DOHH2 (cell line): ENCODE results near the gene SLC12A8.

Experiments used
- H3F3A ChIP-seq: fragments of 200-600 bp; sonication (generic), shearing (Covaris generic); 2 replicates; pipeline ENCODE4 v1.6.0; 2016; ENCODE audit warnings: antibody characterized with exemption, mild to moderate bottlenecking; ENCODE audit not compliant: control insufficient read depth, insufficient read depth
- H3K27ac ChIP-seq: fragments of 200-600 bp; sonication (generic); 2 replicates; pipeline ENCODE4 v1.5.1; 2014; ENCODE audit warnings: low read depth, mild to moderate bottlenecking, low read length, moderate library complexity
- H3K27me3 ChIP-seq: fragments of 200-600 bp; sonication (generic); 2 replicates; pipeline ENCODE4 v1.6.1; 2014; ENCODE audit warnings: mild to moderate bottlenecking, low read length, mixed read lengths; ENCODE audit not compliant: control insufficient read depth
- H3K36me3 ChIP-seq: fragments of 200-600 bp; sonication (generic); 2 replicates; pipeline ENCODE4 v1.6.1; 2014; ENCODE audit warnings: mild to moderate bottlenecking, low read length, moderate library complexity, mixed read lengths; ENCODE audit not compliant: control insufficient read depth
- H3K4me1 ChIP-seq: fragments of 200-600 bp; sonication (generic); 2 replicates; pipeline ENCODE4 v1.6.1; 2014; ENCODE audit warnings: mild to moderate bottlenecking, low read length, mixed read lengths; ENCODE audit not compliant: control insufficient read depth
- H3K4me2 ChIP-seq: fragments of 200-600 bp; sonication (generic); 2 replicates; pipeline ENCODE4 v1.6.0; 2014; ENCODE audit warnings: mild to moderate bottlenecking, low read length, moderate library complexity
- H3K4me3 ChIP-seq: fragments of 200-600 bp; sonication (generic); 2 replicates; pipeline ENCODE4 v1.5.1; 2014; ENCODE audit warnings: mild to moderate bottlenecking, low read length, mixed read lengths
- H3K79me2 ChIP-seq: fragments of 200-600 bp; sonication (generic); 2 replicates; pipeline ENCODE4 v1.6.1; 2014; ENCODE audit warnings: mild to moderate bottlenecking, low read length, mixed read lengths; ENCODE audit not compliant: control insufficient read depth
- H3K9me2 ChIP-seq: fragments of 200-600 bp; sonication (generic); replicated peaks from 2 replicates; pipeline ENCODE4 v1.6.1; 2014; ENCODE audit warnings: mild to moderate bottlenecking, low read length, mixed read lengths; ENCODE audit not compliant: control insufficient read depth
- H3K9me3 ChIP-seq: fragments of 200-600 bp; sonication (generic); 2 replicates; pipeline ENCODE4 v1.6.1; 2014; ENCODE audit warnings: antibody characterized with exemption, low read length, mixed read lengths; ENCODE audit not compliant: control insufficient read depth, insufficient read depth
- H4K20me1 ChIP-seq: fragments of 200-600 bp; sonication (generic); 2 replicates; pipeline ENCODE4 v1.6.0; 2014; ENCODE audit warnings: low read depth, mild to moderate bottlenecking, antibody characterized with exemption, low read length, moderate library complexity; ENCODE audit not compliant: control insufficient read depth, insufficient read depth
- EZH2phosphoT487 ChIP-seq: fragments of 200-600 bp; sonication (generic); IDR thresholded peaks from 2 replicates; pipeline ENCODE4 v1.6.1; 2017; ENCODE audit warnings: borderline replicate concordance, mild to moderate bottlenecking, antibody characterized with exemption, low read length, moderate library complexity, mixed read lengths
- TF ChIP-seq, protein P1 (sequence below): fragments of 200-600 bp; sonication (generic); IDR thresholded peaks from one replicate; pipeline ENCODE4 v1.5.1; 2014; ENCODE audit warnings: antibody characterized with exemption, mild to moderate bottlenecking, low read depth, low read length; ENCODE audit not compliant: poor library complexity, severe bottlenecking

Gene SLC12A8

DNA sequence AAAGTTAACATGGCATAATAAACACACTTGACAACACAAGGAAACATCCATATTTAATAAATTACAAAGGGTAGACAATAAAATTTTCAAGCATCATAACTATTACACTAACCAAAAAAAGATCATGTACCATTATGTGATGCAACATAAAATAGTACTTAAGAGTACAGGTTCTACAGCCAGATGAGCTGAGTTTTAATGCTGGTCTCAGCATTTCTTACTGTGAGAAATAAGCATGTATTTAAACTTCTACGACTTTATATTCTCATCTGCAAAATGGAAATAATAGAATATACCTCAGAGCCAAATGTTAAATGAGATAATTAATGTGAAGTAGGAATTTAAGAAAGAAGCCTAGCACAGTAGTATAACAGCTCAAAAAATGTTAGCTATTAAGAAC is 33.7 kb upstream of the SLC12A8 start:
- Histone ChIP-seq H3K4me2 (no peak overlapping the region), H3K4me1 (no peaks in the 10 kb centered on the region), H3K9me2 (no peaks in the 10 kb centered on the region), H3K79me2 (no peaks in the 10 kb centered on the region), H3K27me3 (no peaks in the 10 kb centered on the region), H3K36me3 (0 out of 2 replicates have a peak, but pooled peaks cover 3% of the 10 kb centered on the region), H3F3A (no peaks in the 10 kb centered on the region), H4K20me1 (no peaks in the 10 kb centered on the region), H3K27ac (no peak overlapping the region), H3K4me3 (no peak overlapping the region), H3K9me3 (no peaks in the 10 kb centered on the region)
- TF ChIP-seq, protein P1, sequence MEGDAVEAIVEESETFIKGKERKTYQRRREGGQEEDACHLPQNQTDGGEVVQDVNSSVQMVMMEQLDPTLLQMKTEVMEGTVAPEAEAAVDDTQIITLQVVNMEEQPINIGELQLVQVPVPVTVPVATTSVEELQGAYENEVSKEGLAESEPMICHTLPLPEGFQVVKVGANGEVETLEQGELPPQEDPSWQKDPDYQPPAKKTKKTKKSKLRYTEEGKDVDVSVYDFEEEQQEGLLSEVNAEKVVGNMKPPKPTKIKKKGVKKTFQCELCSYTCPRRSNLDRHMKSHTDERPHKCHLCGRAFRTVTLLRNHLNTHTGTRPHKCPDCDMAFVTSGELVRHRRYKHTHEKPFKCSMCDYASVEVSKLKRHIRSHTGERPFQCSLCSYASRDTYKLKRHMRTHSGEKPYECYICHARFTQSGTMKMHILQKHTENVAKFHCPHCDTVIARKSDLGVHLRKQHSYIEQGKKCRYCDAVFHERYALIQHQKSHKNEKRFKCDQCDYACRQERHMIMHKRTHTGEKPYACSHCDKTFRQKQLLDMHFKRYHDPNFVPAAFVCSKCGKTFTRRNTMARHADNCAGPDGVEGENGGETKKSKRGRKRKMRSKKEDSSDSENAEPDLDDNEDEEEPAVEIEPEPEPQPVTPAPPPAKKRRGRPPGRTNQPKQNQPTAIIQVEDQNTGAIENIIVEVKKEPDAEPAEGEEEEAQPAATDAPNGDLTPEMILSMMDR, result no peak
- TF ChIP-seq EZH2phosphoT487, result no peak

DNA sequence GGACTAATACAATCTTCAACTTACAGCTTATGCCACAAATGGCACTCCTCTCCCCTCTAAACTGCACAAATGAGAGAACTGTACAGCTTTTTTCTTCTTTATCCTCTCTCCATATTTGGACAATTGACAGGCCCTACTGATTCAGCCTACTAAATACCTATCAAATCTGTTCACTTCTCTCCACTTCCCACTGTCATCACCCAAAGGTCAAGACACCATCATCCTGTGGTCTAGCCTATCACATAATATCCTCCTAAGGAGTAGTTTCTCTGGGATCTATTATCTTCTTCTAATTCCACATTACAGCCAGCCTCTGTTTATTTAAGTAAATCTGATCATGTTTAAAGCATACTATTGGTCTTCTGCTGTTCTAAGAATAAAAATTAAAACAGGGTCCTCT is 33.0 kb upstream of the SLC12A8 start:
- no peaks in the 10 kb centered on the region for H3K27me3 ChIP-seq
- H3F3A ChIP-seq, result no peaks in the 10 kb centered on the region
- no peaks in the 10 kb centered on the region for H3K79me2 ChIP-seq
- no peaks in the 10 kb centered on the region for H3K9me2 ChIP-seq
- H4K20me1 ChIP-seq, result no peaks in the 10 kb centered on the region
- no peak overlapping the region for H3K27ac ChIP-seq
- no peak overlapping the region for H3K4me2 ChIP-seq
- no peaks in the 10 kb centered on the region for H3K9me3 ChIP-seq
- H3K36me3 ChIP-seq, result 0 out of 2 replicates have a peak, but pooled peaks cover 3% of the 10 kb centered on the region
- H3K4me1 ChIP-seq, result no peaks in the 10 kb centered on the region
- TF ChIP-seq, protein P1, result no peak
- TF ChIP-seq EZH2phosphoT487, result no peak
- no peak overlapping the region for H3K4me3 ChIP-seq

GRCh38 chr3:125240496-125240895 is 27.9 kb upstream of the SLC12A8 start:
- H4K20me1 ChIP-seq, result no peaks in the 10 kb centered on the region
- no peaks in the 10 kb centered on the region for H3K79me2 ChIP-seq
- H3K4me3 ChIP-seq, result no peak overlapping the region
- H3K27me3 ChIP-seq, result no peaks in the 10 kb centered on the region
- no peak overlapping the region for H3K4me2 ChIP-seq
- H3K4me1 ChIP-seq, result no peaks in the 10 kb centered on the region
- H3K36me3 ChIP-seq, result peaks cover 3% of the 10 kb centered on the region
- no peaks in the 10 kb centered on the region for H3F3A ChIP-seq
- no peak for TF ChIP-seq EZH2phosphoT487
- TF ChIP-seq, protein P1, result no peak
- H3K9me3 ChIP-seq, result no peaks in the 10 kb centered on the region
- H3K27ac ChIP-seq, result no peak overlapping the region
- H3K9me2 ChIP-seq, result no peaks in the 10 kb centered on the region
